ENCODE data around the gene EVC.

EVC gene

DNA sequence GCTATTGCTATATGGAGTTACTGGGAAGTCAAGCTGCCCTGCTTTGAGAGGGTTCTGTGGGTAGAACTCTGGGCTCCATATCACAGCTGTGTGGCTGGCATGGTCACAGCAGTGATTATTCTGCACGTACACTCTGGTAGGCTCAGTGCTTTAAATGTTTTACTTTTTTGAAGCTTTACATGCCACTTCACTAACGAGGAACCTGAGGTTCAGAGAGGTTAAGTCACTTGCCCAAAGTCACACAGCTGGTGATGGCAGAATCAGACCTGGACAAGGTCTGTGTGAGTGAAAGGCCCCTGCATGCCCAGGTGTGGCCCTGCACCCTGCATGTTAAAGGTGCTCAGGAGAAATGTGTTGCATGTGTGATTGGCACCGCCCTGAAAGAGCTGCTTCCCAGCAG is 24.5 kb downstream of the EVC start:
- no peak for DNase-seq

- DNase-seq, result no peak
Measured at GRCh38 chr4:5738061-5738460, 27.1 kb downstream of the EVC start.

- DNase-seq, result no peak
Measured at GRCh38 chr4:5742388-5742787, 31.4 kb downstream of the EVC start.

DNA sequence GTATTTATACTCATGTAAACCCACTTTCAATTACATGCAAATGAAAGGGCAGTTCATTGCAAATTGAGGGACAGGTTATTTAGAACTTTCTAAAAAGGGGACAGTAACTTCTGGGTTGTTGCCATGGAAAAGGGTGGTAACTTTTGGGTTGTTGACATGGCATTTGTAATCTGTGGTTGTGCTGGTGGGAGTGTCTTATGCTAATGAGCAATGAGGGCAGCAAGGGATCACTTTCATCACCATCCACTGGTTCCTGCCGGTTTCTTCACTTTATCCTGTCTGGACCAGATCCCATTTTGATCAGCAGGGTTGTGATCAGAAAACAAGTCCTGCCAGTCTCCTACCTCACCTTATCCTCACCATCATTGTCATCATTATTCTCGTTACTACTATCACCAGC is 32.0 kb downstream of the EVC start:
- no peak for DNase-seq

- no peak for DNase-seq
Measured at GRCh38 chr4:5746250-5746649, 35.2 kb downstream of the EVC start.

- no peak for DNase-seq
Measured at GRCh38 chr4:5746829-5747737, 36.1 kb downstream of the EVC start.

GRCh38 chr4:5747738-5748375 is 36.9 kb downstream of the EVC start:
- no peak for DNase-seq

DNA sequence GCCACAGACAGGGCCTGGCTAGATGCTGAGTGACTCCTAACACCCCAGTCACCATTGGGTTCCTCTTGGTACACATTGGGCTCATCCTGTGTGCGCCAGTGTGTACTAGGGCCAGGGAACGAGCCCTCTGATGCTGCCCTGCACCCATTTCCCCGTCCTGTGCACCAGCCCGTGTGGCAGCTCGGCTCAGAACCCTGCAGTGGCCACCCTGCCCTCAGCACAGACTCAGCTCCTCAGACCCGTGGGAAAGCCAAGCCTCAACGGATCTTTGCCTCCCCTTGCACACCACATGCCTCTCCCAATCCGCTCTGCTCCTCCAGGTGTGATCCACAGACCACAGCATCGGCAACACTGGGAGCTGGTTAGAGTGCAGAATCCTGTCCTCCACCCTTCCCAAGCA is 38.6 kb downstream of the EVC start:
- DNase-seq, result no peak

DNA sequence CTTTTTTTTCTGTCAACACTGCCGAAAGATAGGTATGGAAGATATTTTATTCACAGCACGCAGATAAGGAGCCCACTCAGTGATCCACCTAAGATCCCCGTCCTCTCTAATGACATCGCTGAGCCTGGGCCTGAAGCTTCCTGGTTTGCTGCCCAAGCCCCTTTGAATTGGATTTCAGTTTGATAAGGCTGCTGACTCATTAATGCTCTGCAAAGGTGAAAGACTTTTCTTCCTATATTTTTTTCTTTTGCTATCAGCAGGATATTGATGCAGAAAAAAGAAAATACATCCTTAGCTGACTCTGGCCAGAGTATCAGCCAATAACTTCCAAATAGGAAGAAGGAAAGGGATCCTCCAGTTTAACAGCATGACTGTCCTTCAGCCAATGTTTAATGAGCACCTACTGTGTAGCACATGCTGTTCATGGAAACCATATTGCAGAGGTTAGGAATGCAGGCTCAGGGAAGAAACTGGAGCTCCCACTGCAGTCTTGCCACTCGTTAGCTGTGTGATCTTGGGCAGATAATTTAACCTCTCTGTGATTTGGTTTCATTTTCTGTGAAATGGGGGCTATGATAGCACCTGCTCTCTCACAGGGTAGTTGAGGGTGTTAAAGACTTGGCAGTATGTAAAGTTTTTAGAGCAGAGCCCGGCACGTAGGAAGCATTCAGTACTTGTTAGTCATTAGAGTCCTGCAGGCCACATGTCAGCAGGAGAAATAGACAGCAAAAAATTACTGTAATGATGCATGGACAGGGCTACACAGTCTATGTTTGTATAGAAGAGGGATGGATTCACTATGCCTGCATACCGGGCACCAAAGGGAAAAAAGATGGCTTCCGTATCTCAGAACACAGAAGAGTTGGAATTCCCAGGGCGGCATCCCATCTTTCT is 39.3 kb downstream of the EVC start:
- no peak for DNase-seq

GRCh38 chr4:5750946-5751665 is 40.1 kb downstream of the EVC start:
- DNase-seq, result no peak

DNA sequence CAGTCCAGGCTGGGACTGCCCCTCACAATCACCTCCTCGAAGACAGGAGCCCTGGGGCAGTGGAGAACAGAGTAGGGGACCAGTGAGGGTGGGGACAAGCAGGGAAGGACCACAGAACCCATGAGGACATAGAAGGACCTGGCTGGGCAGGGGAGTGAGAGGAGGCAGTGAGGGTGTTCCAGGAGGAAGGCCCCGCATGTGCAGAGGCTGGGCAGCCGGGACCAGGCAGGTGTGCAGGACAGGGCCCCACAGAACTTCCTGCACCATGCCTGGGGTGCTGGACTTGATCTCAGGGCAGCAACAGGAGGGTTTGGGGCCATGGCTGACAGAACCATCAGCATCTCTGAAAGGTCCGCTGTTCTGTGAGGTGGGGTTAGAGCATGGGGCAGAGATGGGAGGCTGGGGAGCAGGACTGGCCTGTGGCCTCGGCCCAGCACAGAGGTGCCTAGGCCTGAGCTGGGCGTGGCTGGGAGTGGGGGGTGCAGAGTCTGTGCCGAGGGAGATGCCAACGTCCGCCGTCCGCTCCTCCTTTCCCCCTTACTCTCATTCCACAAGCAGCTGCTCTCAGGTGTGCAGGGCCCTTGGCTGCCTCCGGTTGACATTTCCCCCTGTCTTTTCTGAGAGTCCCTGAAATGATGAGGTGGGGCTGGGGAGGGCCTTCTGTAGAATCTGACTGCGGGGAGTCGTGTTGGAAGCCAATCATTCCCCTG is 40.8 kb downstream of the EVC start:
- no peak for DNase-seq

DNA sequence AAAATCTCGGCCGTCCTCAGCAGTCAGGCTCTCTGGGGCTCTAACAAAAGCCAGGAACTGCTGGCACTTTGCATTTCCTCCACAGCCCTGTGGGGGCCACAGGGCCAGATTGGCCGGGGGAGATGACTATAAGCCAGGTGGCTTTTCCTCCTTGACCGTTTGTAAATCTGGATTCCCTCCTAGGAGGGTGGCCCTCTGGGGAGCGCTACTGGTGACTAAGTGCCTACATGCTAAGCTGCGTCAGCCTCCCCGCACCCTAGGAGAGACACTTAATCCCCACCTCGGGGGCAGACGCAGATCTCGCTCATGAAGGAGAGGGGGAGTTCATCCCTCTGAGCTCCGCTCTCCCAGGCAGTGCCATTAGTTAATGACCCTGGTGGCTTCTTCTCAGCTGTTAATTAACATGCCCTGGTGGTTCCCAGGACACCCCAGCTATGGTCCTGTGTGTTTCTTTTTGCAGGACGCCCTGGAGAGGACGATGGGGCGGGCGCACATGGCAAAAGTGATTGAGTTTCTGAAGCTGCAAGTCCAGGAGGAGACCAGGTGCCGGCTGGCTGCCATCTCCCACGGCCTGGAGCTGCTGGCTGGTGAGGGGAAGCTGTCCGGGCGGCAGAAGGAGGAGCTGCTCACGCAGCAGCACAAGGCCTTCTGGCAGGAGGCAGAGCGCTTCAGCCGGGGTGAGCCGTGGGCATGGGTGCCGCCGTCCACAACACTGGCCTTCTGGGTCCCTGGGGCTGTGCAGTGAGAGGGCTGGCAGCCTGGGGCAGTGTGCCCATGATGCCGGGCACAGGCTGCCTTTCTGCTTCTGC is 41.6 kb downstream of the EVC start:
- no peak for DNase-seq

DNA sequence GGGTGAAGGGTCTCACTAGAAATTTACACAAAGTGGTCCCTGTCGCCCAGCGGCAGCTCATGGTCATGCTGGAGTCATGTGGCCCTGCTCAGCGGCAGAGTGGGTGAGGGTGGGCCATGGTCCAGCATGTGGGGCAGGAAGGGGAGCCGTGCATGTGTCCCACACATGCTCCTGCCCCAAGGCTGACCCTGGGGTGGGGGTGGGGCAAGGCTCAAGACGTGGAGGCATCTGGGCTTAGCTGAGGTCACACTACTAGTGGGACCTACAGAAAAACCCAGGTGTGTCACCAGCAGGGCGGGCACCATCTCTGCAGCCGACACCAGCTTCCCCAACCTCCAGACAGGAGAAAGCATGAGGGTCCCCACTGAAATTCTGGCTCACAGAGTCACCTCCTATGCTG is 42.4 kb downstream of the EVC start:
- DNase-seq, result no peak

GRCh38 chr4:5753766-5754528 is 42.9 kb downstream of the EVC start:
- no peak for DNase-seq

GRCh38 chr4:5754529-5754881 is 43.5 kb downstream of the EVC start:
- DNase-seq, result no peak

- DNase-seq, result no peak
Measured at GRCh38 chr4:5755161-5755560, 44.2 kb downstream of the EVC start.

DNA sequence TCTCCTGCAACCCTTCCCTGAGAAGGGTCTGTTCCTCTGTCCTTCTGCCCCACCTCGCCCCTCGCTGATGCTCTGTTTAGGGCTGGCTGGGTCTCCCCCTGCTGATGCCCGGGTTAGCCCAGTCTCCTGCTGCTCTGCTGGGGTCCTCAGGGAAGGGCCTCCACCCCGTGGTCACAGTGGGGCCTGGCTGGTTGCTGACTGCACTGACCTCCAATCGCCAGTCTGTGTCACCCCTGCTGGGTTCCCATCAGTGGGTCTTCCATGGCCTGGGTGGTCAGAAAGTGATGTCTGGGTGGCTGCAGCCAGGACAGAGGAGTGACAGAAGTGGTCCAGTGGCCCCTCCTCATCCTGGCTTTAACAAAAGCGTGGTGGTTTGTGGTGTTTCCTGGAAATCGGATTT is 44.7 kb downstream of the EVC start:
- no peak for DNase-seq

- DNase-seq, result no peak
Measured at GRCh38 chr4:5756271-5756670, 45.3 kb downstream of the EVC start.

DNA sequence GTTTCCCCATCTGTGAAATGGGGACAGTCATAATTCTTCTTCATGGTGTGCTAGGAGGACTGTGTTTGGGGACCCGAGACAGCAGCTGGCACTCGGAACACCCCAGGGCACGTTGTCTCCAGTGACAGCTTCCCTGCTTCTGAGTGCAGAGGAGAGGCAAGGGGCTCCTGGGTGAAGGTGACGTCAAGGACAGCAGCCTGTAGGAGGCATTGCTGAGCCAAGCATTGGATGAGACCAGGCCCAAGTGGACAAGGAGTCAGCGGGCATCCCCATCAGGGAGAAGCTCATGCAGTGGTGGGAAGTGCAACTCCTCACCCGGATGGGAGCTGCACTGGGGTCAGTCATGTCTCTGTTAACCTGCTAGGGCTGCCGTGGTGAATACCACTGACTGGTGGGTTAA is 46.1 kb downstream of the EVC start:
- DNase-seq, result no peak

- no peak for DNase-seq
Measured at GRCh38 chr4:5757536-5757935, 46.5 kb downstream of the EVC start.

DNA sequence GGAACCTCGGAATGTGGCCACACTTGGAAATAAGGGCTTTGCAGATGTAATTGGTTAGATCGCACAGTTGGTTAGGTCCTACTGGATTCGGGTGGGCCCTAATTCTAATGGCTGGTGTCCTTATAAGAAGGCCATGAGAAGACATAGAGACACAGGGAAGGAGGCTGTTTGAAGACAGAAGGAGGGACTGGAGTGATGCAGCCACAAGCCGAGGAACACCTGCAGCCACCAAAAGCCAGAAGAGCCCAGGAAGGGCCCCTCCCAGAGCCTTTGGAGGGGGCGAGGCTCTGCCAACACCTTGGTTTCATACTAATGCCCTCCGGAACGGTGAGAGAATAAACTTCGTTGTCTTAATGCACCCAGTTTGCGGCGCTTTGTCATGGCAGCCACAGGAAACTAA is 47.0 kb downstream of the EVC start:
- no peak for DNase-seq
